ENCODE results near the gene FKBP4. TPM values are rescaled to one million over a fixed set of nuclear protein-coding genes. Genes with fewer than 3 reads are reported as not detected.
A peak's percentile ranks its signal among the peaks of the same experiment; 100 is the strongest.

FKBP4 gene
- total and polyA plus RNA-seq, 2 of the 8 experiments (the other 6 are each of a cell fraction or from before 2014, with no cell fraction given) = 72.6 to 243 TPM

DNA sequence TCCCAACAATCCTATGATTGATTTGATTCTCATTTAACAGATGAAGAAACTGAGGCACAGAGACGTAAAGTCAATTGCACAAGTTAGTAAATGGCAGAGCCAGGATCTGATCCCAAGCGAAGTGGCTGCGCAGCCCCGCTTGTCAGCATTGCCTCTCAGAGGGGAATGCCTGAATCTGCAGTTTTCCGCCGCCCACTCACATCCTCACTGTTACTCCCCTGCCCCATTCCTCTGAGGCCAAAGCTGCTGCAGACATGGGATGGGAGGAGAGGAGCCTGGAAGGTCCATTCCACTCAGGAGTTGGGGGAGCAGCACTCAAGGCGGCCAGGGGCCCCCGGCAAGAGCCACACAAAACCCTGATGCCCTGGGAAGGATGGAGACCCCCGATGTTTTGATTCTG, 39.0 kb downstream of the FKBP4 start:
- Histone ChIP-seq H4K91ac (replicated peaks; ENCODE audit: insufficient read length, low read length) (no peak overlapping the region), H2BK12ac (ENCODE audit: low read depth, low read length) (no peak overlapping the region), H3K56ac (replicated peaks; ENCODE audit: insufficient read length, low read depth, low read length) (no peak overlapping the region), H4K5ac (ENCODE audit: insufficient read length, low read depth, low read length) (no peak overlapping the region), H3K79me2 (ENCODE audit: control insufficient read depth in 1 of 2, insufficient read depth in 2 of 2, low read length in 2 of 2) (no peaks in the 10 kb centered on the region), H3K4me3 (ENCODE audit: extremely low read depth in 1 of 4, insufficient read depth in 2 of 4, low read depth in 3 of 4, low read length in 4 of 4) (no peak overlapping the region), H3K27me3 (replicated peaks in 1 of 4; ENCODE audit: control insufficient read depth in 3 of 4, extremely low read depth in 1 of 4, insufficient read depth in 3 of 4, low read length in 3 of 4) (no peaks in the 10 kb centered on the region; a peak in 1 of 7 replicates), H2AK5ac (ENCODE audit: low read depth, low read length) (no peak overlapping the region), H3K4me1 (replicated peaks in 1 of 4; ENCODE audit: control insufficient read depth in 3 of 4, insufficient read depth in 4 of 4, low read length in 3 of 4) (peaks cover 0 to 14% (median 9%) of the 10 kb centered on the region in 4 experiments; a peak in 6 of 7 replicates), H3K27ac (ENCODE audit: low read depth, low read length) (no peak overlapping the region), H3K79me1 (ENCODE audit: low read depth, low read length) (no peaks in the 10 kb centered on the region), H2BK5ac (ENCODE audit: low read depth, low read length) (no peak overlapping the region), H3K4me2 (ENCODE audit: insufficient read depth in 1 of 2, low read depth in 2 of 2, low read length in 2 of 2) (no peak overlapping the region), H3K23me2 (ENCODE audit: low read depth, low read length) (no peaks in the 10 kb centered on the region; the same call in 1 of the 2 replicates), H4K20me1 (replicated peaks in 1 of 2; ENCODE audit: control insufficient read depth in 1 of 2, insufficient read depth in 2 of 2, low read length in 2 of 2) (no peaks in the 10 kb centered on the region), H3K4ac (replicated peaks; ENCODE audit: insufficient read length, low read depth, low read length) (no peak overlapping the region), H3K36me3 (ENCODE audit: control insufficient read depth in 2 of 4, insufficient read depth in 4 of 4, low read length in 3 of 4) (no peaks in the 10 kb centered on the region; a peak in 2 of 8 replicates), H3K23ac (ENCODE audit: insufficient read length) (no peak overlapping the region), H3K18ac (ENCODE audit: extremely low read depth, low read length) (no peak overlapping the region), H3K9me3 (ENCODE audit: insufficient read depth in 2 of 2, low read depth in 1 of 2, low read length in 1 of 2) (no peaks in the 10 kb centered on the region), H2AFZ (ENCODE audit: low read length) (no peak overlapping the region), H3K14ac (ENCODE audit: insufficient read length) (no peak overlapping the region), H2BK15ac (ENCODE audit: low read length) (no peak overlapping the region), H3K9ac (replicated peaks in 1 of 4; ENCODE audit: extremely low read depth in 1 of 4, low read depth in 3 of 4, low read length in 3 of 4) (no peak overlapping the region), H2BK120ac (replicated peaks; ENCODE audit: low read depth, low read length) (no peak overlapping the region), H4K8ac (ENCODE audit: extremely low read depth, insufficient read depth, low read length) (peak overlapping the region; percentile 12; the same call in 1 of the 2 replicates), H2BK20ac (ENCODE audit: low read length) (no peak overlapping the region)
- FAIRE-seq (no peak), DNase-seq (ENCODE audit: low read depth in 1 of 2, low spot score in 2 of 2) (no peak)
- WGBS, 2 experiments (ENCODE audit: extremely low coverage in 1 of 2, insufficient coverage in 1 of 2, insufficient read length in 1 of 2, insufficient replicate concordance in 2 of 2, low coverage in 1 of 2, low lambda C conversion rate in 2 of 2, missing lambda C conversion rate in 1 of 2) = 90% methylated on average over 9 of the region's 9 CpGs; no CpG with 5 or more reads in 1 of the 2 experiments
- no peak for TF ChIP-seq NANOG (IDR thresholded peaks at IDR 0.05; ENCODE audit: insufficient read depth, low read depth, low read length, poor library complexity, severe bottlenecking)
- TF ChIP-seq CREB1 (IDR thresholded peaks at IDR 0.05) = no peak
- TF ChIP-seq BACH1 (IDR thresholded peaks at IDR 0.05; ENCODE audit: low read length) = no peak
- TF ChIP-seq EGR1 (IDR thresholded peaks at IDR 0.05; ENCODE audit: borderline replicate concordance, low read depth, low read length) = peak; percentile 51; the same call in 1 of the 2 replicates
- TF ChIP-seq TBP (IDR thresholded peaks at IDR 0.05; ENCODE audit: low read depth, low read length) = no peak
- TF ChIP-seq SP1 (IDR thresholded peaks at IDR 0.05; ENCODE audit: low read depth, low read length) = no peak
- CTCF ChIA-PET (ENCODE audit: partially characterized antibody) = interaction anchor here (1.0 to 6.9 kb wide), 8 partner anchors 9 to 111 kb away, joined by 3 to 52 read pairs (median 5); no protein-coding TSS in a partner anchor
- POLR2A ChIA-PET (ENCODE audit: partially characterized antibody) = interaction anchor here (0.7 to 6.3 kb wide), 7 partner anchors 9 to 93 kb away, joined by 3 to 58 read pairs (median 5); partner anchors contain the start of gene ITFG2
